Ammon's horn (tissue), 1 donor: ENCODE data around the gene AGTRAP.
A peak's percentile ranks its signal among the peaks of the same experiment; 100 is the strongest.

Experiments used
- DNase-seq: peaks from one replicate; pipeline ENCODE4 v3.0.0-alpha.2; 2016; ENCODE audit warnings: low spot score

Gene AGTRAP

GRCh38 chr1:11735531-11735853, 444 bp upstream of the AGTRAP start:
- no peak for DNase-seq

GRCh38 chr1:11736746-11737639, 1.1 kb downstream of the AGTRAP start:
- no peak for DNase-seq

GRCh38 chr1:11738096-11738495, 2.2 kb downstream of the AGTRAP start:
- DNase-seq, result no peak

GRCh38 chr1:11738783-11739182, 2.8 kb downstream of the AGTRAP start:
- DNase-seq, result no peak

- DNase-seq, result no peak
These were observed 4.6 kb downstream of the AGTRAP start for GRCh38 chr1:11740258-11741192.

- DNase-seq, result no peak
These were observed 5.5 kb downstream of the AGTRAP start for GRCh38 chr1:11741482-11741881.

- DNase-seq, result no peak
These were observed 6.1 kb downstream of the AGTRAP start for GRCh38 chr1:11741919-11742558.

GRCh38 chr1:11744287-11744686, 8.4 kb downstream of the AGTRAP start:
- DNase-seq, result no peak

- DNase-seq, result no peak
These were observed 10.2 kb downstream of the AGTRAP start for GRCh38 chr1:11746092-11746491.

- peak; percentile 53 for DNase-seq
These were observed 11.0 kb downstream of the AGTRAP start for GRCh38 chr1:11746795-11747487.

GRCh38 chr1:11748294-11749202, 12.6 kb downstream of the AGTRAP start:
- no peak for DNase-seq

GRCh38 chr1:11749203-11749689, 13.3 kb downstream of the AGTRAP start:
- peak; percentile 52 for DNase-seq

GRCh38 chr1:11749996-11750395, 14.1 kb downstream of the AGTRAP start:
- no peak for DNase-seq

- DNase-seq, result no peak
These were observed 15.2 kb downstream of the AGTRAP start for GRCh38 chr1:11751087-11751486.

GRCh38 chr1:11752359-11753088, 16.6 kb downstream of the AGTRAP start:
- DNase-seq, result no peak

- no peak for DNase-seq
These were observed 17.7 kb downstream of the AGTRAP start for GRCh38 chr1:11753555-11754208.

- DNase-seq, result no peak
These were observed 21.1 kb downstream of the AGTRAP start for GRCh38 chr1:11757047-11757446.

GRCh38 chr1:11759791-11760190, 23.9 kb downstream of the AGTRAP start:
- DNase-seq, result no peak

- no peak for DNase-seq
These were observed 25.3 kb downstream of the AGTRAP start for GRCh38 chr1:11761285-11761684.
